H1 (cell line): ENCODE data around the gene FAM131A. TPM values are rescaled to one million over a fixed set of nuclear protein-coding genes. Genes with fewer than 3 reads are reported as not detected.

Experiments used
- CTCF ChIA-PET: fragments of 300-600 bp; sonication (Branson Sonifier 250); formaldehyde crosslinking; loops from one replicate; lab custom pipeline; 2021; ENCODE audit not compliant: partially characterized antibody; lab: Charles Lee
- POLR2A ChIA-PET: fragments of 300-600 bp; sonication (Branson Sonifier 250); formaldehyde crosslinking; loops from one replicate; lab custom pipeline; 2021; ENCODE audit warnings: inconsistent platforms; ENCODE audit not compliant: partially characterized antibody; lab: Charles Lee
- DNase-seq, 2 experiments: peaks; one replicate each; pipeline versions ENCODE4 v3.0.0 to v3.0.0-alpha.2; 2010 to 2022; ENCODE audit warnings: low spot score in 2 of 2, low read depth in 1 of 2, mixed read lengths in 1 of 2
- FAIRE-seq: peaks from 2 replicates; lab custom pipeline; 2011; peaks lifted over from hg19 to GRCh38; lab: Jason Lieb, UNC
- H2AFZ ChIP-seq: 2 replicates; pipeline ENCODE4 v1.8.1; 2012; ENCODE audit warnings: low read length, inconsistent platforms
- H2AK5ac ChIP-seq: 2 replicates; pipeline ENCODE4 v1.6.1; 2013; ENCODE audit warnings: low read depth, low read length
- H2BK120ac ChIP-seq: replicated peaks from 2 replicates; pipeline ENCODE3; 2013; ENCODE audit warnings: low read depth, low read length, inconsistent platforms
- H2BK12ac ChIP-seq: 2 replicates; pipeline ENCODE4 v1.6.1; 2013; ENCODE audit warnings: low read depth, low read length
- H2BK15ac ChIP-seq: 2 replicates; pipeline ENCODE4 v1.6.1; 2013; ENCODE audit warnings: low read length
- H2BK20ac ChIP-seq: 2 replicates; pipeline ENCODE4 v1.6.1; 2013; ENCODE audit warnings: low read length
- H2BK5ac ChIP-seq: 2 replicates; pipeline ENCODE4 v1.6.1; 2013; ENCODE audit warnings: low read depth, low read length
- H3K14ac ChIP-seq: 2 replicates; pipeline ENCODE4 v1.6.1; 2013; ENCODE audit warnings: inconsistent platforms; ENCODE audit not compliant: insufficient read length
- H3K18ac ChIP-seq: 2 replicates; pipeline ENCODE4 v1.6.1; 2013; ENCODE audit warnings: low read length; ENCODE audit errors: extremely low read depth
- H3K23ac ChIP-seq: 2 replicates; pipeline ENCODE4 v1.6.1; 2013; ENCODE audit warnings: inconsistent platforms; ENCODE audit not compliant: insufficient read length
- H3K23me2 ChIP-seq: 2 replicates; pipeline ENCODE4 v1.6.1; 2013; ENCODE audit warnings: low read depth, low read length
- H3K27ac ChIP-seq: 2 replicates; pipeline ENCODE4 v1.6.1; 2011; ENCODE audit warnings: low read depth, low read length, inconsistent platforms
- H3K27me3 ChIP-seq, 4 experiments: replicated peaks in 1 of 4; 1 replicate in 1 of 4; 2 replicates in 3 of 4; pipeline versions ENCODE4 v1.6.1 to v1.8.1; 2011 to 2013; ENCODE audit warnings: low read length in 3 of 4, mild to moderate bottlenecking in 3 of 4, inconsistent platforms in 2 of 4, mixed read lengths in 2 of 4, moderate library complexity in 1 of 4; ENCODE audit not compliant: control insufficient read depth in 3 of 4, insufficient read depth in 3 of 4; ENCODE audit errors: extremely low read depth in 1 of 4
- H3K36me3 ChIP-seq, 4 experiments: 2 replicates each; pipeline versions ENCODE4 v1.6.1 to v1.8.1; 2011 to 2013; ENCODE audit warnings: mild to moderate bottlenecking in 4 of 4, low read length in 3 of 4, moderate library complexity in 2 of 4, control low read depth in 1 of 4, inconsistent platforms in 1 of 4; ENCODE audit not compliant: insufficient read depth in 4 of 4, control insufficient read depth in 2 of 4
- H3K4ac ChIP-seq: replicated peaks from 2 replicates; pipeline ENCODE3; 2013; ENCODE audit warnings: low read length, low read depth, mixed read lengths, inconsistent platforms; ENCODE audit not compliant: insufficient read length
- H3K4me1 ChIP-seq, 4 experiments: replicated peaks in 1 of 4; 1 replicate in 1 of 4; 2 replicates in 3 of 4; pipeline versions ENCODE4 v1.6.1 to v1.8.1; 2011 to 2013; ENCODE audit warnings: low read length in 3 of 4, inconsistent platforms in 2 of 4, mixed read lengths in 1 of 4; ENCODE audit not compliant: insufficient read depth in 4 of 4, control insufficient read depth in 3 of 4
- H3K4me2 ChIP-seq, 2 experiments: 2 replicates each; pipeline versions ENCODE4 v1.6.1 to v1.8.1; 2011 to 2013; ENCODE audit warnings: low read depth in 2 of 2, low read length in 2 of 2, control low read depth in 1 of 2, inconsistent platforms in 1 of 2, mild to moderate bottlenecking in 1 of 2; ENCODE audit not compliant: insufficient read depth in 1 of 2
- H3K4me3 ChIP-seq, 4 experiments: fragments of 200-600, 300-600 bp in 1 of 4; sonication (generic), shearing (Covaris generic), sonication (Bioruptor Twin) in 1 of 4; 2 replicates each; pipeline versions ENCODE4 v1.5.1 to v1.8.1; 2011 to 2016; ENCODE audit warnings: low read length in 4 of 4, low read depth in 3 of 4, control low read depth in 2 of 4, inconsistent platforms in 2 of 4, mild to moderate bottlenecking in 2 of 4, mixed read lengths in 1 of 4, moderate library complexity in 1 of 4; ENCODE audit not compliant: insufficient read depth in 2 of 4; ENCODE audit errors: extremely low read depth in 1 of 4
- H3K56ac ChIP-seq: replicated peaks from 2 replicates; pipeline ENCODE3; 2013; ENCODE audit warnings: low read depth, mild to moderate bottlenecking, mixed read lengths, low read length, inconsistent platforms; ENCODE audit not compliant: insufficient read length
- H3K79me1 ChIP-seq: 2 replicates; pipeline ENCODE4 v1.6.1; 2013; ENCODE audit warnings: low read depth, low read length, control low read depth
- H3K79me2 ChIP-seq, 2 experiments: 2 replicates each; pipeline versions ENCODE4 v1.6.1 to v1.8.1; 2012 to 2013; ENCODE audit warnings: low read length in 2 of 2, mild to moderate bottlenecking in 2 of 2, inconsistent platforms in 1 of 2; ENCODE audit not compliant: insufficient read depth in 2 of 2, control insufficient read depth in 1 of 2
- H3K9ac ChIP-seq, 4 experiments: replicated peaks in 1 of 4; 1 replicate in 1 of 4; 2 replicates in 3 of 4; pipeline versions ENCODE4 v1.6.1 to v1.8.1; 2011 to 2013; ENCODE audit warnings: low read depth in 3 of 4, low read length in 3 of 4, control low read depth in 2 of 4, mild to moderate bottlenecking in 2 of 4, moderate library complexity in 2 of 4, inconsistent platforms in 1 of 4; ENCODE audit errors: extremely low read depth in 1 of 4
- H3K9me3 ChIP-seq, 2 experiments: 2 replicates each; pipeline versions ENCODE4 v1.6.1 to v1.8.1; 2012 to 2013; ENCODE audit warnings: mild to moderate bottlenecking in 2 of 2, moderate library complexity in 2 of 2, control low read depth in 1 of 2, inconsistent platforms in 1 of 2, low read depth in 1 of 2, low read length in 1 of 2, mixed read lengths in 1 of 2; ENCODE audit not compliant: insufficient read depth in 2 of 2
- H4K20me1 ChIP-seq, 2 experiments: replicated peaks in 1 of 2; 2 replicates each; pipeline versions ENCODE3 to v1.8.1; 2011 to 2013; ENCODE audit warnings: inconsistent platforms in 2 of 2, low read length in 2 of 2, mild to moderate bottlenecking in 1 of 2; ENCODE audit not compliant: insufficient read depth in 2 of 2, control insufficient read depth in 1 of 2
- H4K5ac ChIP-seq: 2 replicates; pipeline ENCODE4 v1.6.1; 2013; ENCODE audit warnings: low read length, low read depth, mixed read lengths, inconsistent platforms; ENCODE audit not compliant: insufficient read length
- H4K8ac ChIP-seq: 2 replicates; pipeline ENCODE4 v1.8.0; 2013; ENCODE audit warnings: mild to moderate bottlenecking, moderate library complexity, low read length, inconsistent platforms; ENCODE audit not compliant: insufficient read depth; ENCODE audit errors: extremely low read depth
- H4K91ac ChIP-seq: replicated peaks from 2 replicates; pipeline ENCODE3; 2013; ENCODE audit warnings: low read length, mixed read lengths, inconsistent platforms; ENCODE audit not compliant: insufficient read length
- BCL11A ChIP-seq, 2 experiments: IDR thresholded peaks; one replicate each; pipeline ENCODE4 v1.6.1; 2011; ENCODE audit warnings: low read depth in 2 of 2, low read length in 2 of 2, mild to moderate bottlenecking in 2 of 2
- CBX5 ChIP-seq: fragments of 300-800, 300-1000 bp; sonication (generic); IDR thresholded peaks from 2 replicates; pipeline ENCODE4 v1.7.1; 2016; ENCODE audit warnings: antibody characterized with exemption, low read length, low read depth
- CBX8 ChIP-seq: fragments of 300-800, 300-1000 bp; sonication (generic); IDR thresholded peaks from 2 replicates; pipeline ENCODE4 v1.7.1; 2016; ENCODE audit warnings: low read depth, low read length, borderline replicate concordance
- CHD1 ChIP-seq: IDR thresholded peaks from 2 replicates; pipeline ENCODE4 v1.6.1; 2012; ENCODE audit warnings: low read depth, low read length, improper control_type of control experiment
- CHD2 ChIP-seq: IDR thresholded peaks from 2 replicates; pipeline ENCODE4 v1.6.1; 2012; ENCODE audit warnings: low read length, improper control_type of control experiment
- HDAC2 ChIP-seq, 2 experiments: fragments of 300-600 bp in 1 of 2; sonication (generic) in 1 of 2; IDR thresholded peaks; 2 replicates each; pipeline ENCODE4 v1.6.1; 2011 to 2012; ENCODE audit warnings: low read depth in 2 of 2, low read length in 2 of 2, mild to moderate bottlenecking in 2 of 2, moderate library complexity in 2 of 2, borderline replicate concordance in 1 of 2, inconsistent platforms in 1 of 2
- JUND ChIP-seq: IDR thresholded peaks from 2 replicates; pipeline ENCODE4 v1.6.1; 2011; ENCODE audit warnings: mild to moderate bottlenecking, improper control_type of control experiment, low read length
- MAFK ChIP-seq: IDR thresholded peaks from 2 replicates; pipeline ENCODE4 v1.6.1; 2012; ENCODE audit warnings: low read depth, mild to moderate bottlenecking, improper control_type of control experiment, low read length
- NRF1 ChIP-seq: IDR thresholded peaks from 2 replicates; pipeline ENCODE4 v1.6.1; 2011; ENCODE audit warnings: mild to moderate bottlenecking, low read depth, low read length, improper control_type of control experiment
- RAD21 ChIP-seq, 2 experiments: IDR thresholded peaks in 1 of 2; conservative IDR thresholded peaks in 1 of 2; 2 replicates each; pipeline ENCODE4 v1.6.1; 2011; ENCODE audit warnings: low read depth in 2 of 2, low read length in 2 of 2, improper control_type of control experiment in 1 of 2, inconsistent platforms in 1 of 2, mild to moderate bottlenecking in 1 of 2, moderate library complexity in 1 of 2
- TAF7 ChIP-seq: optimal IDR thresholded peaks from 2 replicates; pipeline ENCODE3; 2011; ENCODE audit warnings: low read depth, mild to moderate bottlenecking, inconsistent platforms, low read length, moderate library complexity, borderline replicate concordance
- WGBS, 2 experiments: shearing (Covaris generic) in 1 of 2; methylation state at CpG; one replicate each; pipeline versions ENCODE4 v1.1.6 to v1.1.7; 2013 to 2015; ENCODE audit warnings: low lambda C conversion rate in 2 of 2, mixed read lengths in 2 of 2, inconsistent platforms in 1 of 2, low coverage in 1 of 2, missing lambda C conversion rate in 1 of 2; ENCODE audit not compliant: insufficient replicate concordance in 2 of 2, insufficient coverage in 1 of 2, insufficient read length in 1 of 2; ENCODE audit errors: extremely low coverage in 1 of 2, missing lambda C conversion rate in 1 of 2; 5-methylcytosine and 5-hydroxymethylcytosine counted together
- polyA plus RNA-seq, 7 experiments: library from polyadenylated mRNA; depleted of rRNA in 3 of 7; stranded (reverse) in 5 of 7; unstranded in 2 of 7; fragments of >200 nt in 5 of 7; fragments of 200-250 nt in 2 of 7; gene quantifications; 1 replicate in 5 of 7; 2 replicates in 1 of 7; 4 replicates in 1 of 7; pipeline versions ENCODE4 v1.2.1 to v1.2.3, GENCODE V29; 2011 to 2013; ENCODE audit warnings: missing spikeins in 2 of 7, mixed read lengths in 2 of 7
- total RNA-seq: library from RNA; stranded (reverse); fragmentation: NEBNext Ultra II Directional; extraction: Animal tissue kit (Norgen Biotek cat#: 25700); gene quantifications from 2 replicates; pipeline ENCODE4 v1.2.1, GENCODE V29; 2021

Gene FAM131A
- total and polyA plus RNA-seq, 2 of the 8 experiments (the other 6 are each of a cell fraction or from before 2014, with no cell fraction given): 16.0 to 21.9 TPM

GRCh38 chr3:184343200-184343876 is 5.9 kb downstream of the FAM131A start:
- POLR2A ChIA-PET: interaction anchor here (0.6 to 1.9 kb wide), 6 partner anchors 11 to 197 kb away, joined by 3 to 6 read pairs (median 4); no protein-coding TSS in a partner anchor

More at GRCh38 chr3:184343200-184343876, 5.9 kb downstream of the FAM131A start:
- no peak overlapping the region for H2BK20ac ChIP-seq
- H3K4me3 ChIP-seq: no peak overlapping the region
- H3K79me2 ChIP-seq: no peaks in the 10 kb centered on the region; a peak in 1 of 4 replicates
- no peak overlapping the region for H3K27ac ChIP-seq
- H3K23ac ChIP-seq: no peak overlapping the region
- H2AFZ ChIP-seq: no peak overlapping the region
- no peak overlapping the region for H3K18ac ChIP-seq
- H3K9ac ChIP-seq: no peak overlapping the region
- no peak overlapping the region for H2BK15ac ChIP-seq
- H3K79me1 ChIP-seq: no peaks in the 10 kb centered on the region; the same call in 1 of the 2 replicates
- no peak overlapping the region for H4K5ac ChIP-seq
- no peak overlapping the region for H4K8ac ChIP-seq
- H3K56ac ChIP-seq: no peak overlapping the region
- H3K9me3 ChIP-seq: no peaks in the 10 kb centered on the region
- 74% methylated on average over 4 of the region's 5 CpGs; no CpG with 5 or more reads in 1 of the 2 experiments for WGBS, 2 experiments
- TF ChIP-seq RAD21 (IDR thresholded peaks at IDR 0.05 in 1 of 2, conservative IDR thresholded peaks at IDR 0.05 in 1 of 2; ENCODE audit: low read depth in 2 of 2, low read length in 2 of 2) (no peak), CBX8 (no peak), CHD1 (no peak), CBX5 (no peak), TAF7 (no peak), BCL11A (IDR thresholded peaks at IDR 0.05; ENCODE audit: low read depth in 2 of 2, low read length in 2 of 2) (no peak), CHD2 (no peak), JUND (no peak), HDAC2 (IDR thresholded peaks at IDR 0.05; ENCODE audit: borderline replicate concordance in 1 of 2, low read depth in 2 of 2, low read length in 2 of 2) (no peak), NRF1 (no peak), MAFK (no peak)
- H3K36me3 ChIP-seq: peaks cover 0 to 16% (median 1%) of the 10 kb centered on the region in 4 experiments; a peak in 6 of 8 replicates
- H3K4me1 ChIP-seq: peaks cover 5 to 19% (median 11%) of the 10 kb centered on the region in 4 experiments
- H3K27me3 ChIP-seq: no peaks in the 10 kb centered on the region
- no peak overlapping the region for H3K4ac ChIP-seq
- peaks cover 2% of the 10 kb centered on the region; the same call in 1 of the 2 replicates for H3K23me2 ChIP-seq
- peaks cover 11 to 25% of the 10 kb centered on the region in 2 experiments for H4K20me1 ChIP-seq
- no peak overlapping the region for H3K14ac ChIP-seq
- no peak overlapping the region for H2BK12ac ChIP-seq
- no peak overlapping the region for H2BK5ac ChIP-seq
- FAIRE-seq (no peak), DNase-seq (no peak)
- H3K4me2 ChIP-seq: no peak overlapping the region
- no peak overlapping the region for H2BK120ac ChIP-seq
- no peak overlapping the region for H2AK5ac ChIP-seq
- CTCF ChIA-PET: interaction anchor here (1.1 to 7.4 kb wide), 5 partner anchors 10 to 196 kb away, joined by 3 to 49 read pairs (median 4); no protein-coding TSS in a partner anchor
- H4K91ac ChIP-seq: peak overlapping the region; percentile 10
